ENCODE results near the gene TLCD1. TPM values are rescaled to one million over a fixed set of nuclear protein-coding genes. Genes with fewer than 3 reads are reported as not detected.

The TLCD1 gene
- total and polyA plus RNA-seq, 10 of the 15 experiments (the other 5 are each of a cell fraction or from before 2014, with no cell fraction given) = 2.9 to 19.8 (median 7.7) TPM

DNA sequence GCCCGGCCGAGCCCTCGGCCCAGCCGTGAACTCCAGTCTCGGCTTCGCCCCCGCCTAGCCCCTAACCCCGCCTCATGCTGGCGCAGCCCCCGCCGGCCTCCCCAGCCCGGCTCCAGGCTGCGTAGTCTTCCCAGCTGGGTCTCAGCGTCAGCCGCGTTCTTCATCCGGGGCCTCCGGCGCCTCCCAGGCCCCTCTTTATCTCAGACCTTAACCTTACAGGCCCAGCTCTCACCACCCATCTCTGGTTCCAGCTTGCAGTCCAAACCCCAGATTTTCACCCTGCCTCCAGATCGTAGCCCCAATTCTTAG, 14.4 kb downstream of the TLCD1 start, which contains the start of gene PROCA1:
Gene PROCA1 (minus strand): TSS at position 166 of the 309 bp plus-strand sequence. CDS start 228 bp downstream, outside the sequence.
- Histone ChIP-seq H3K79me2 (ENCODE audit: control insufficient read depth, insufficient read depth, low read length) (no peaks in the 10 kb centered on the region), H2AFZ (ENCODE audit: control insufficient read depth, low read depth, low read length) (peak within 1 kb of the TSS; percentile 93), H3K9ac (ENCODE audit: control insufficient read depth, insufficient read depth, low read length) (peak within 1 kb of the TSS; percentile 72), H3K4me1 (ENCODE audit: control insufficient read depth, insufficient read depth, low read length) (peaks cover 9% of the 10 kb centered on the region), H3K4me3 (peak within 1 kb of the TSS; percentile 73), H3K4me2 (ENCODE audit: control insufficient read depth, insufficient read depth) (peak within 1 kb of the TSS; percentile 95), H3K36me3 (ENCODE audit: control insufficient read depth in 2 of 2, insufficient read depth in 2 of 2, low read length in 1 of 2) (no peaks in the 10 kb centered on the region; a peak in 1 of 4 replicates), H3K27me3 (replicated peaks in 1 of 2; ENCODE audit: control insufficient read depth in 2 of 2, insufficient read depth in 2 of 2, low read length in 1 of 2) (no peaks in the 10 kb centered on the region), H4K20me1 (ENCODE audit: control insufficient read depth, insufficient read depth) (no peaks in the 10 kb centered on the region), H3K9me3 (replicated peaks; ENCODE audit: control insufficient read depth, insufficient read depth, low read length) (no peaks in the 10 kb centered on the region), H3K27ac (ENCODE audit: control insufficient read depth, insufficient read depth) (peak within 1 kb of the TSS; percentile 61)
- WGBS (ENCODE audit: insufficient coverage, insufficient replicate concordance, low lambda C conversion rate, missing lambda C conversion rate) = 2% methylated on average over 18 of the region's 20 CpGs
- FAIRE-seq (no peak), ATAC-seq (peak; percentile 49), DNase-seq (ENCODE audit: low read depth, low spot score) (no peak)
- in situ Hi-C loops (cut with MboI) (no loop called here), intact Hi-C loops (cut with micrococcal nuclease; ENCODE audit: unreplicated experiment) (loop anchor here (2.0 to 10.0 kb wide), 2 partner anchors 65 to 157 kb away; partner anchors contain the start of gene UNC119)
- TSS peak; percentile 64 for BruUV-seq (replicated peaks)
- ChIA-PET CTCF (interaction anchor here (0.6 to 3.1 kb wide), 9 partner anchors 9 to 92 kb away, joined by 3 to 18 read pairs (median 4); partner anchors contain the start of gene TLCD1), SMC1A (ENCODE audit: uncharacterized antibody, unreplicated experiment) (interaction anchor here (0.6 to 2.6 kb wide), 12 partner anchors 8 to 161 kb away, joined by 3 to 13 read pairs (median 4); partner anchors contain the start of genes RPL23A, SDF2, SUPT6H and TLCD1), RAD21 (ENCODE audit: unreplicated experiment) (interaction anchor here (0.7 to 3.4 kb wide), 13 partner anchors 8 to 406 kb away, joined by 3 to 20 read pairs (median 5); partner anchors contain the start of genes BLTP2, PIGS, RPL23A and SDF2), POLR2A (interaction anchor here (0.6 to 3.5 kb wide), 20 partner anchors 8 to 633 kb away, joined by 3 to 29 read pairs (median 5); partner anchors contain the start of genes ALDOC, BLTP2, RPL23A and SDF2)
- TF ChIP-seq STAT1 (conservative IDR thresholded peaks at IDR 0.05) (no peak), FOXK2 (IDR thresholded peaks at IDR 0.05) (no peak), CEBPB (IDR thresholded peaks at IDR 0.05; ENCODE audit: borderline replicate concordance in 1 of 2, low read depth in 2 of 2, low read length in 2 of 2) (no peak), POLR2A (IDR thresholded peaks at IDR 0.05; ENCODE audit: low read depth, low read length) (peak; percentile 7; the same call in 1 of the 2 replicates), SPI1 (IDR thresholded peaks at IDR 0.05; ENCODE audit: borderline replicate concordance, insufficient read depth, low read depth, low read length) (no peak), ATF3 (IDR thresholded peaks at IDR 0.05; ENCODE audit: borderline replicate concordance, extremely low read depth, low read depth, low read length) (no peak), SREBF2 (IDR thresholded peaks at IDR 0.05; ENCODE audit: low read length) (no peak), CBFB (IDR thresholded peaks at IDR 0.05; ENCODE audit: low read depth) (0 out of 2 replicates have a peak, but pooled peaks have one; percentile 2), TCF7 (IDR thresholded peaks at IDR 0.05; ENCODE audit: borderline replicate concordance) (no peak), EZH2 (IDR thresholded peaks at IDR 0.05; ENCODE audit: borderline replicate concordance, control insufficient read depth, low read depth, low read length) (no peak), RB1 (IDR thresholded peaks at IDR 0.05; ENCODE audit: borderline replicate concordance) (no peak), CREB1 (IDR thresholded peaks at IDR 0.05; ENCODE audit: low read depth) (0 out of 2 replicates have a peak, but pooled peaks have one; percentile 1), LARP7 (IDR thresholded peaks at IDR 0.05) (0 out of 2 replicates have a peak, but pooled peaks have one; percentile 28), NR2C2 (IDR thresholded peaks at IDR 0.05; ENCODE audit: borderline replicate concordance, control insufficient read depth, insufficient read length, low read depth) (no peak), SMARCA5 (IDR thresholded peaks at IDR 0.05) (0 out of 2 replicates have a peak, but pooled peaks have one; percentile 33), RAD51 (IDR thresholded peaks at IDR 0.05) (no peak), CHD1 (IDR thresholded peaks at IDR 0.05; ENCODE audit: low read depth, low read length) (no peak), EGR1 (IDR thresholded peaks at IDR 0.05; ENCODE audit: borderline replicate concordance in 1 of 2, low read depth in 2 of 2, low read length in 2 of 2) (no peak), ZZZ3 (IDR thresholded peaks at IDR 0.05; ENCODE audit: control insufficient read depth, insufficient read length, low read depth) (no peak)
- TF ChIP-seq, protein P1, sequence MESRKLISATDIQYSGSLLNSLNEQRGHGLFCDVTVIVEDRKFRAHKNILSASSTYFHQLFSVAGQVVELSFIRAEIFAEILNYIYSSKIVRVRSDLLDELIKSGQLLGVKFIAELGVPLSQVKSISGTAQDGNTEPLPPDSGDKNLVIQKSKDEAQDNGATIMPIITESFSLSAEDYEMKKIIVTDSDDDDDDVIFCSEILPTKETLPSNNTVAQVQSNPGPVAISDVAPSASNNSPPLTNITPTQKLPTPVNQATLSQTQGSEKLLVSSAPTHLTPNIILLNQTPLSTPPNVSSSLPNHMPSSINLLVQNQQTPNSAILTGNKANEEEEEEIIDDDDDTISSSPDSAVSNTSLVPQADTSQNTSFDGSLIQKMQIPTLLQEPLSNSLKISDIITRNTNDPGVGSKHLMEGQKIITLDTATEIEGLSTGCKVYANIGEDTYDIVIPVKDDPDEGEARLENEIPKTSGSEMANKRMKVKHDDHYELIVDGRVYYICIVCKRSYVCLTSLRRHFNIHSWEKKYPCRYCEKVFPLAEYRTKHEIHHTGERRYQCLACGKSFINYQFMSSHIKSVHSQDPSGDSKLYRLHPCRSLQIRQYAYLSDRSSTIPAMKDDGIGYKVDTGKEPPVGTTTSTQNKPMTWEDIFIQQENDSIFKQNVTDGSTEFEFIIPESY (IDR thresholded peaks at IDR 0.05) = no peak
- TF ChIP-seq, protein P2, sequence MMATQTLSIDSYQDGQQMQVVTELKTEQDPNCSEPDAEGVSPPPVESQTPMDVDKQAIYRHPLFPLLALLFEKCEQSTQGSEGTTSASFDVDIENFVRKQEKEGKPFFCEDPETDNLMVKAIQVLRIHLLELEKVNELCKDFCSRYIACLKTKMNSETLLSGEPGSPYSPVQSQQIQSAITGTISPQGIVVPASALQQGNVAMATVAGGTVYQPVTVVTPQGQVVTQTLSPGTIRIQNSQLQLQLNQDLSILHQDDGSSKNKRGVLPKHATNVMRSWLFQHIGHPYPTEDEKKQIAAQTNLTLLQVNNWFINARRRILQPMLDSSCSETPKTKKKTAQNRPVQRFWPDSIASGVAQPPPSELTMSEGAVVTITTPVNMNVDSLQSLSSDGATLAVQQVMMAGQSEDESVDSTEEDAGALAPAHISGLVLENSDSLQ (IDR thresholded peaks at IDR 0.05) = no peak
- TF ChIP-seq, protein P3, sequence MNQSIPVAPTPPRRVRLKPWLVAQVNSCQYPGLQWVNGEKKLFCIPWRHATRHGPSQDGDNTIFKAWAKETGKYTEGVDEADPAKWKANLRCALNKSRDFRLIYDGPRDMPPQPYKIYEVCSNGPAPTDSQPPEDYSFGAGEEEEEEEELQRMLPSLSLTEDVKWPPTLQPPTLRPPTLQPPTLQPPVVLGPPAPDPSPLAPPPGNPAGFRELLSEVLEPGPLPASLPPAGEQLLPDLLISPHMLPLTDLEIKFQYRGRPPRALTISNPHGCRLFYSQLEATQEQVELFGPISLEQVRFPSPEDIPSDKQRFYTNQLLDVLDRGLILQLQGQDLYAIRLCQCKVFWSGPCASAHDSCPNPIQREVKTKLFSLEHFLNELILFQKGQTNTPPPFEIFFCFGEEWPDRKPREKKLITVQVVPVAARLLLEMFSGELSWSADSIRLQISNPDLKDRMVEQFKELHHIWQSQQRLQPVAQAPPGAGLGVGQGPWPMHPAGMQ (IDR thresholded peaks at IDR 0.05; ENCODE audit: borderline replicate concordance) = no peak

Measured in GM12878 (cell line).